Measurements from ENCODE around the gene UNC45A.
"Not testable (repeated sequence)": the region's sequence is repeated elsewhere in the genome, so short reads cannot be mapped to it uniquely, and the experiment has no call there.

Gene UNC45A

GRCh38 chr15:90902840-90903732 is 32.0 kb upstream of the UNC45A start, which contains the start of gene MAN2A2:
TSS of gene MAN2A2 (plus strand) at chr15:90903302. CDS start at chr15:90904208, 906 bp downstream.
- DNase-seq (ENCODE audit: low spot score): peak; percentile 79

GRCh38 chr15:90903733-90904536 is 31.1 kb upstream of the UNC45A start:
- DNase-seq (ENCODE audit: low spot score): peak; percentile 72

- DNase-seq (ENCODE audit: low spot score): no peak
These were observed 30.3 kb upstream of the UNC45A start for GRCh38 chr15:90904746-90905145.

GRCh38 chr15:90905306-90906180 is 29.5 kb upstream of the UNC45A start:
- no peak for DNase-seq (ENCODE audit: low spot score)

- DNase-seq (ENCODE audit: low spot score): no peak
These were observed 28.8 kb upstream of the UNC45A start for GRCh38 chr15:90906181-90906849.

GRCh38 chr15:90907051-90907660 is 27.9 kb upstream of the UNC45A start:
- no peak for DNase-seq (ENCODE audit: low spot score)

- no peak for DNase-seq (ENCODE audit: low spot score)
These were observed 27.1 kb upstream of the UNC45A start for GRCh38 chr15:90907838-90908507.

GRCh38 chr15:90909449-90909848 is 25.6 kb upstream of the UNC45A start:
- not testable (repeated sequence) for DNase-seq (ENCODE audit: low spot score)

GRCh38 chr15:90909976-90910375 is 25.1 kb upstream of the UNC45A start:
- no peak for DNase-seq (ENCODE audit: low spot score)

- DNase-seq (ENCODE audit: low spot score): no peak
These were observed 24.4 kb upstream of the UNC45A start for GRCh38 chr15:90910441-90911301.

- DNase-seq (ENCODE audit: low spot score): no peak
These were observed 23.8 kb upstream of the UNC45A start for GRCh38 chr15:90911302-90911623.

GRCh38 chr15:90911906-90912769 is 22.9 kb upstream of the UNC45A start:
- DNase-seq (ENCODE audit: low spot score): no peak

GRCh38 chr15:90912770-90913075 is 22.4 kb upstream of the UNC45A start:
- no peak for DNase-seq (ENCODE audit: low spot score)

- DNase-seq (ENCODE audit: low spot score): no peak
These were observed 21.6 kb upstream of the UNC45A start for GRCh38 chr15:90913398-90913944.

- no peak for DNase-seq (ENCODE audit: low spot score)
These were observed 20.6 kb upstream of the UNC45A start for GRCh38 chr15:90914305-90915080.

GRCh38 chr15:90915216-90915807 is 19.8 kb upstream of the UNC45A start:
- DNase-seq (ENCODE audit: low spot score): no peak

GRCh38 chr15:90915808-90916440 is 19.2 kb upstream of the UNC45A start:
- DNase-seq (ENCODE audit: low spot score): no peak
